Neural cell (in vitro differentiated cells): ENCODE measurements around the gene FOXF1. TPM values are rescaled to one million over a fixed set of nuclear protein-coding genes. Genes with fewer than 3 reads are reported as not detected.

ENCODE experiments used
- H2AFZ ChIP-seq: fragments of 200-600, 300-800 bp; sonication (generic), shearing (Covaris generic); 2 replicates; pipeline ENCODE4 v1.6.0; 2014; ENCODE audit warnings: low read depth, mild to moderate bottlenecking, antibody characterized with exemption, low read length, moderate library complexity
- H3F3A ChIP-seq: fragments of 200-600 bp; shearing (Covaris generic); 2 replicates; pipeline ENCODE4 v1.6.1; 2016; ENCODE audit warnings: mild to moderate bottlenecking, moderate library complexity, mixed read lengths, antibody characterized with exemption, low read length; ENCODE audit not compliant: insufficient read depth, poor library complexity, severe bottlenecking
- H3K27ac ChIP-seq: fragments of 200-600, 300-800 bp; sonication (generic), shearing (Covaris generic); 2 replicates; pipeline ENCODE4 v1.5.1; 2014; ENCODE audit warnings: mild to moderate bottlenecking, low read length, moderate library complexity
- H3K27me3 ChIP-seq: fragments of 300-800, 200-600 bp; sonication (generic), shearing (Covaris generic); 2 replicates; pipeline ENCODE4 v1.6.0; 2014; ENCODE audit warnings: mild to moderate bottlenecking, low read depth, low read length, moderate library complexity; ENCODE audit not compliant: insufficient read depth
- H3K36me3 ChIP-seq: fragments of 300-800, 200-600 bp; sonication (generic), shearing (Covaris generic); 2 replicates; pipeline ENCODE4 v1.5.1; 2014; ENCODE audit warnings: mild to moderate bottlenecking, antibody characterized with exemption, low read length, moderate library complexity; ENCODE audit not compliant: insufficient read depth
- H3K4me2 ChIP-seq: fragments of 300-800, 200-600 bp; sonication (generic), shearing (Covaris generic); 2 replicates; pipeline ENCODE4 v1.6.0; 2014; ENCODE audit warnings: mild to moderate bottlenecking, low read length
- H3K4me3 ChIP-seq: fragments of 300-800, 200-600 bp; sonication (generic), shearing (Covaris generic); 2 replicates; pipeline ENCODE4 v1.5.1; 2014; ENCODE audit warnings: mild to moderate bottlenecking, low read length, moderate library complexity
- H3K79me2 ChIP-seq: fragments of 200-600 bp; shearing (Covaris generic); replicated peaks from 2 replicates; pipeline ENCODE4 v1.6.0; 2014; ENCODE audit warnings: mild to moderate bottlenecking, low read length, moderate library complexity; ENCODE audit not compliant: insufficient read depth
- H3K9ac ChIP-seq: fragments of 300-800, 200-600 bp; sonication (generic), shearing (Covaris generic); 2 replicates; pipeline ENCODE4 v1.6.1; 2016; ENCODE audit warnings: mild to moderate bottlenecking, low read length, mixed read lengths
- H3K9me2 ChIP-seq: fragments of 200-600 bp; shearing (Covaris generic); 2 replicates; pipeline ENCODE4 v1.6.1; 2016; ENCODE audit warnings: mild to moderate bottlenecking, low read length, mixed read lengths; ENCODE audit not compliant: insufficient read depth
- H3K9me3 ChIP-seq: fragments of 200-600, 300-800 bp; sonication (generic), shearing (Covaris generic); 2 replicates; pipeline ENCODE4 v1.6.1; 2016; ENCODE audit warnings: mild to moderate bottlenecking, mixed run types, low read length, moderate library complexity, mixed read lengths
- H4K20me1 ChIP-seq: fragments of 200-600 bp; shearing (Covaris generic); 2 replicates; pipeline ENCODE4 v1.6.1; 2016; ENCODE audit warnings: mild to moderate bottlenecking, mixed run types; ENCODE audit not compliant: insufficient read depth
- EP300 ChIP-seq: fragments of 450-650 bp; conservative IDR thresholded peaks from 2 replicates; pipeline ENCODE4 v1.6.1; 2014; ENCODE audit warnings: antibody characterized with exemption, mild to moderate bottlenecking, moderate library complexity; ENCODE audit not compliant: poor library complexity, severe bottlenecking
- EZH2 ChIP-seq: fragments of 200-600, 300-800 bp; shearing (Covaris generic), sonication (generic); IDR thresholded peaks from 2 replicates; pipeline ENCODE4 v1.6.1; 2014; ENCODE audit warnings: antibody characterized with exemption, low read length, borderline replicate concordance, mild to moderate bottlenecking; ENCODE audit not compliant: insufficient read depth, poor library complexity, severe bottlenecking
- MXI1 ChIP-seq: fragments of 450-650 bp; conservative IDR thresholded peaks from 2 replicates; pipeline ENCODE4 v1.6.1; 2014; ENCODE audit warnings: antibody characterized with exemption, mild to moderate bottlenecking; ENCODE audit not compliant: poor library complexity, severe bottlenecking
- POLR2AphosphoS5 ChIP-seq: IDR thresholded peaks from 2 replicates; pipeline ENCODE4 v1.6.1; 2012
- RAD21 ChIP-seq: fragments of 450-650 bp; conservative IDR thresholded peaks from 2 replicates; pipeline ENCODE4 v1.6.1; 2014; ENCODE audit warnings: antibody characterized with exemption, mild to moderate bottlenecking, moderate library complexity
- SMC3 ChIP-seq: fragments of 450-650 bp; conservative IDR thresholded peaks from 2 replicates; pipeline ENCODE4 v1.6.1; 2014; ENCODE audit warnings: antibody characterized with exemption, mild to moderate bottlenecking, moderate library complexity; ENCODE audit not compliant: poor library complexity
- TAF1 ChIP-seq: IDR thresholded peaks from 2 replicates; pipeline ENCODE4 v1.6.1; 2012; ENCODE audit warnings: low read depth
- polyA plus RNA-seq: library from polyadenylated mRNA; depleted of rRNA; stranded (reverse); fragments of >200 nt; gene quantifications from 2 replicates; pipeline ENCODE4 v1.2.3, GENCODE V29; 2014
- TF ChIP-seq, protein P1 (sequence below): fragments of 450-650 bp; IDR thresholded peaks from 2 replicates; pipeline ENCODE4 v1.5.1; 2014; ENCODE audit warnings: antibody characterized with exemption, mild to moderate bottlenecking, moderate library complexity; ENCODE audit not compliant: poor library complexity, severe bottlenecking
- TF ChIP-seq, protein P2 (sequence below): IDR thresholded peaks from 2 replicates; pipeline ENCODE4 v1.6.1; 2012; ENCODE audit warnings: borderline replicate concordance

Gene FOXF1
- polyA plus RNA-seq, 1 donor from 2014 or later, result not detected

DNA sequence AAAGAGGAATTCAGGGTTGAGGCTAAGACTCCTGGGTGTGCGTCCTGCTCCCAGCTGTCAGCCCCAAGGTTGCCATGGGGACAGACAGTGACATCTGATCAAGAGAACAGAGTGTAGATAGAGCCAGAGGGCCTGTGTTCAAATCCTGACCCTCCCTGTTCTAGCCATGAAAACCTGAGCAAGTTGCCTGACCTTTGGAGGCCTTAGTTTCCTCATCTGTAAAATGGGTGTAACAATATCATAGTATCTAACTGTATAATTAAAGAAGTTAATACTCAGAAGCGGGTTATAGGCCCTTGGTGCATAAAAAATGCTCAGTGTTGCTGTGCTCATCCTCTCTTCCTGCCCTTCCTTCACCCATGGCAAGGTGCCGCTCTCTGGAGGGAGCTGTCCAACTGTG is 28.7 kb upstream of the FOXF1 start:
- TF ChIP-seq TAF1 (no peak), EP300 (no peak), SMC3 (no peak), EZH2 (no peak), MXI1 (no peak), POLR2AphosphoS5 (no peak), RAD21 (no peak)
- TF ChIP-seq, protein P1, sequence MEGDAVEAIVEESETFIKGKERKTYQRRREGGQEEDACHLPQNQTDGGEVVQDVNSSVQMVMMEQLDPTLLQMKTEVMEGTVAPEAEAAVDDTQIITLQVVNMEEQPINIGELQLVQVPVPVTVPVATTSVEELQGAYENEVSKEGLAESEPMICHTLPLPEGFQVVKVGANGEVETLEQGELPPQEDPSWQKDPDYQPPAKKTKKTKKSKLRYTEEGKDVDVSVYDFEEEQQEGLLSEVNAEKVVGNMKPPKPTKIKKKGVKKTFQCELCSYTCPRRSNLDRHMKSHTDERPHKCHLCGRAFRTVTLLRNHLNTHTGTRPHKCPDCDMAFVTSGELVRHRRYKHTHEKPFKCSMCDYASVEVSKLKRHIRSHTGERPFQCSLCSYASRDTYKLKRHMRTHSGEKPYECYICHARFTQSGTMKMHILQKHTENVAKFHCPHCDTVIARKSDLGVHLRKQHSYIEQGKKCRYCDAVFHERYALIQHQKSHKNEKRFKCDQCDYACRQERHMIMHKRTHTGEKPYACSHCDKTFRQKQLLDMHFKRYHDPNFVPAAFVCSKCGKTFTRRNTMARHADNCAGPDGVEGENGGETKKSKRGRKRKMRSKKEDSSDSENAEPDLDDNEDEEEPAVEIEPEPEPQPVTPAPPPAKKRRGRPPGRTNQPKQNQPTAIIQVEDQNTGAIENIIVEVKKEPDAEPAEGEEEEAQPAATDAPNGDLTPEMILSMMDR, result no peak
- TF ChIP-seq, protein P2, sequence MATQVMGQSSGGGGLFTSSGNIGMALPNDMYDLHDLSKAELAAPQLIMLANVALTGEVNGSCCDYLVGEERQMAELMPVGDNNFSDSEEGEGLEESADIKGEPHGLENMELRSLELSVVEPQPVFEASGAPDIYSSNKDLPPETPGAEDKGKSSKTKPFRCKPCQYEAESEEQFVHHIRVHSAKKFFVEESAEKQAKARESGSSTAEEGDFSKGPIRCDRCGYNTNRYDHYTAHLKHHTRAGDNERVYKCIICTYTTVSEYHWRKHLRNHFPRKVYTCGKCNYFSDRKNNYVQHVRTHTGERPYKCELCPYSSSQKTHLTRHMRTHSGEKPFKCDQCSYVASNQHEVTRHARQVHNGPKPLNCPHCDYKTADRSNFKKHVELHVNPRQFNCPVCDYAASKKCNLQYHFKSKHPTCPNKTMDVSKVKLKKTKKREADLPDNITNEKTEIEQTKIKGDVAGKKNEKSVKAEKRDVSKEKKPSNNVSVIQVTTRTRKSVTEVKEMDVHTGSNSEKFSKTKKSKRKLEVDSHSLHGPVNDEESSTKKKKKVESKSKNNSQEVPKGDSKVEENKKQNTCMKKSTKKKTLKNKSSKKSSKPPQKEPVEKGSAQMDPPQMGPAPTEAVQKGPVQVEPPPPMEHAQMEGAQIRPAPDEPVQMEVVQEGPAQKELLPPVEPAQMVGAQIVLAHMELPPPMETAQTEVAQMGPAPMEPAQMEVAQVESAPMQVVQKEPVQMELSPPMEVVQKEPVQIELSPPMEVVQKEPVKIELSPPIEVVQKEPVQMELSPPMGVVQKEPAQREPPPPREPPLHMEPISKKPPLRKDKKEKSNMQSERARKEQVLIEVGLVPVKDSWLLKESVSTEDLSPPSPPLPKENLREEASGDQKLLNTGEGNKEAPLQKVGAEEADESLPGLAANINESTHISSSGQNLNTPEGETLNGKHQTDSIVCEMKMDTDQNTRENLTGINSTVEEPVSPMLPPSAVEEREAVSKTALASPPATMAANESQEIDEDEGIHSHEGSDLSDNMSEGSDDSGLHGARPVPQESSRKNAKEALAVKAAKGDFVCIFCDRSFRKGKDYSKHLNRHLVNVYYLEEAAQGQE, result no peak
- Histone ChIP-seq H2AFZ (no peak overlapping the region), H3K79me2 (no peaks in the 10 kb centered on the region), H3K27ac (no peak overlapping the region), H3K27me3 (peaks cover 5% of the 10 kb centered on the region), H3K36me3 (no peaks in the 10 kb centered on the region), H3K9ac (no peak overlapping the region), H3K9me3 (peaks cover 4% of the 10 kb centered on the region), H4K20me1 (no peaks in the 10 kb centered on the region), H3K4me2 (no peak overlapping the region), H3F3A (no peaks in the 10 kb centered on the region), H3K9me2 (no peaks in the 10 kb centered on the region), H3K4me3 (no peak overlapping the region)

DNA sequence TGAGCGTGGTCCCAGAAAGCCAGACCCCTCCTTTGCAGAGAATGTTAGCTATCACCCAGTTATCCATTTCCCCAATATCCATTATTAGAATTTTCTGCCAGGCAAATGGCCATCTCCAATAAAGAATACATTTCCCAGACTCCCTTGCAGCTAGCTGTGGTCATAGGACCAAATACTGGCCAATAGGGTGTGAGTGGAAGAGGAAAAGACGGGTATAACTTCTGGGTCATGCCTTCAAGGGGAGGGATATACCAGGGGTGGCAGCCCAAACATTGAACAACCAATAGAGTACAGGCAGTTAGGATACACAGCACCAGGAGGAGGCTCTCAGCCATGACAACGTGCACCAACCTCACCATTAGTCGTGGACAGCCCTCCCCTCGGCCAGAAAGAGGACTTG is 26.1 kb upstream of the FOXF1 start:
- Histone ChIP-seq H3K27me3 (peaks cover 8% of the 10 kb centered on the region), H3K9me3 (peaks cover 4% of the 10 kb centered on the region), H3F3A (no peaks in the 10 kb centered on the region), H3K9ac (no peak overlapping the region), H3K4me2 (no peak overlapping the region), H3K9me2 (no peaks in the 10 kb centered on the region), H3K4me3 (no peak overlapping the region), H3K36me3 (no peaks in the 10 kb centered on the region), H2AFZ (no peak overlapping the region), H4K20me1 (no peaks in the 10 kb centered on the region), H3K27ac (no peak overlapping the region), H3K79me2 (no peaks in the 10 kb centered on the region)
- TF ChIP-seq TAF1 (no peak), SMC3 (no peak), RAD21 (no peak), EP300 (no peak)
